NCI-H1694 (cell line): ENCODE measurements around the gene RINL.
"Not testable (repeated sequence)": the region's sequence is repeated elsewhere in the genome, so short reads cannot be mapped to it uniquely, and the experiment has no call there.

Experiments used
- DNase-seq: peaks from one replicate; lab custom pipeline; 2025; lab: John Stamatoyannopoulos, UW

RINL gene

DNA sequence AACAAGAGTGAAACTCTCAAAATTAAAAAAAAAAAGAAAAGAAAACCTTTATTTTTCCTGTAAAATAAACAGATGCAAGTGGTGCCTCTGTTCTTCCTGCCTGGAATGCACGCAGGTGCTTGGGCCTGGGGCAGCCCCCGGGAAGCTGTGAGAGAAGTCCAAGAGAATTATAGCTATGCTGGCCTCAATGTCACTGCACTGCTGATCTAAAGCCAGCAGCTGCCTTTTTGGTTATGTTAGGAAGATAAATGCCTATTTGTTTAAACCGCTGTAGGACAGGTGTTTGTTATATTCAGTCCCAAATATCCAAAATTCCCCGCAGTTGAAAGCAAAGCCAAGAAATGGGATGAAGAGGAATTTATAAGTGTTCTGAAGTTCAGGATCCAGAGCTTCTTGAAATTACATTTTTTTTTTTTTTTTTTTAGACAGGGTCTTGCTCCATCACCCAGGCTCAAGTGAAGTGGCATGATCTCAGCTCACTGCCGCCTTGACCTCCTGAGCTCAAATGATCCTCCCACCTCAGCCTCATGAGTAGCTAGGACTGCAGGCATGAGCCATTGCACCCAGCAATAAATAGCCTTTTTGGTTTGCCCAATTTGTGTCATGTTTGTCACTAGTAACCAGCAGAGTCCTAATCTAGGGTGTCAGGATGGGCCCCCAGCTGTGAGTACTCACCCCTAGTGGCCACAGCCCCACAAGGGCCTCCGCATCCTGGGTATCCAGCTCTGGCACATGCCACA, 2.2 kb downstream of the RINL start:
- DNase-seq = no peak

DNA sequence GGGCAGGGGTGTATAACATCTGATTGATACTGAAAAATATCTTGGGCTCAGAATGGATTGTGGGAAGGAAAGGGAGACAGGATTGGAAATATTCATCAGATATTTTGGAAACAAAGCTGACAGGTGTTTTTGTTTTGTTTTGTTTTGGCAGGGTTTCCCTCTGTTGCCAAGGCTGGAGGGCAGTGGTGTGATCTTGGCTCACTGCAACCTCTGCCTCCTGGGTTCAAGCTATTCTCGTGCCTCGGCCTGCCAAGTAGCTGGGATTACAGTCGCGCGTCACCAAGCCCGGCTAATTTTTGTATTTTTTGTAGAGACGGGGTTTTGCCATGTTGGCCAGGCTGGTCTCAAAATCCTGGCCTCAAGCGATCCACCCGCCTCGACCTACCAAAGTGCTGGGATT, 4.7 kb downstream of the RINL start:
- not testable (repeated sequence) for DNase-seq

DNA sequence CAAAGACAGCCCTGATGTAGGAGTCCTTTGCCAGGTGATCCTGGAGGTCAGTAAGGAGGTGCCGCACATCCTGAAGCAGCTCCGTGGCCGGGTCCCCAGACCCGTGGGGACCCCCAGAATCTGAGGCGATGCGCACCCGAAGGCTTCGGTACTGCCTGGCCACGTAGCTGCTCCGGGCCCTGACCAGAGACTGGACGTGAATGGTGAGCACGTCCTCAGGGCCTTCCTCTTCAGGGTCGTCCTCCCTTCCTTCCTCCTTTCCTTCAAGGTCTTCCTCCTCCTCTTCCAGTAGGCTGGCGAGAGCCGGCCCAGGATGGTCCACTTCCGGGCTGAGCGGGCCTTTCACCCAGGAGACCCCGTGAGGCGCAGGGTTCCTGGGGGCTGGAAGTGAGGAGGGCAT, 7.5 kb downstream of the RINL start:
- DNase-seq = no peak

DNA sequence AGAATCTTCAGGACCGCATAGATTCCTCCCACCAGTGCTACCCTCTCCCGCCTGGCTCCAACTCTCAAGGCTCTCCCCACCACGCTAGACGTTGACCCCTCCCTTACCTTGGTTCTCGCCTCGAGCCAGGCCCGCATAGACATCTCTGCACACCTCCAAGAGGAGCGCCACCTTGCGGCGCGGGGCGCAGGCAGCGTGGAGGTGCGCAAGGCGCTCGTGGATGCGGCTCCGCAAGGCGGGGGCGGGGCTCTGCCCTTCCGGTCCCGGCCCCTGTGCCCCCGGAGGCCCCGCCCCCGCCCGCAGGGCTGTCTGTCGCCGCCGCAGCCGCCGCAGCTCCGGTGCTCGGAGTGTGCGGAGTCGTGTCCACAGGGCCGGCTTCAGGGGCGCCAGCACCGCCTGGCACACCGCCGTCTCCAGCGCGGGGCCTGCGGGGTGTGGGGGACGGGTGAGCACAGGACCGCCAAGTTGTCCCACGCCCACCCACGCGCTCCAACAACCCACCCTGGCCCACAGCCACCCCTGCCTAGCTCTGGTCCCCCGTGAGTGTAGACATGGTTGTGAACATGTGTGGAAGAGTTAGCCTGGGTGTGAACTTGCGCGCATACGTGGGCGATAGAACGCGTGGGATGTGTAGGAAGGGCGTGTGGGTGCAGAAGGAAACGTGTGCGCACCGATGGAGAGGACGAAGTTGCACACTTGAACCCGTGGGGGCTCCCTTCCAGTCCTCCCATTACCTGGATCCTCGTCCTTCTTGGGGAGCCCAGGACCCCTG, 8.1 kb downstream of the RINL start:
- DNase-seq = no peak

DNA sequence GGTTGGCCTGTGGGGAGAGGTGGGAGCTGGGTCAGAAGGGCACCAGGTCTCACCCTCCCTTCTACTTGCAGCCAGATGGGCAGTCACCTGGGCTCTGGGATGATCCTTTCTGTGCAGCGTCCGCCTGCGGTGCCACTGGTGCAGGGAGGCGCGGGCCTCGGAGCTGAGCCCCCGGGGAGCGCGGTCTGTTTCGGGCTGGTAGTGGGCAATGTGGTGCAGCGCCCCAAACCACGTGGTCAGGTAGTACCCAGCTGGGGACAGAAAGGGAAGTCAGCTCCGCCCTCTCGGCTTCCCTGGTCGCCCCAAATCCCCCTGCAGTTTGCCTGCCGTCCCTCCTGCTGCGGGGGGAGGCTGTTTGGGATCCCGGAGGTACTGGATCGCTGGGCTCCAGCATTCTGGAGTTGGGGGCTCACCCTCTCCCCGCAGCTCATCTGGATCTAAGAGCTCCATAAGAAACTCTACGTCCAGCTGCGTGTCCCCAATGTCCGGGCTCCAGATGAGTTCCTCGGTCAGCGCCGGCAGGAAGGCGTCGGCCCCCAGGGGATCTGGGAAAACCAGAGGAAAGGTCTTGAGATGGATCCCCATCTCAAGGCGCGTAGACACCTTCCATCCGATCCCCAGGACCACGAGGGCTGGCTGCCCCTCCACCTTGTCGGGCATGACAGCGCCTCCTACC, 8.8 kb downstream of the RINL start:
- DNase-seq = no peak

- DNase-seq = no peak
Observed at GRCh38 chr19:38868551-38868950, 9.5 kb downstream of the RINL start.

- DNase-seq = no peak
Observed at GRCh38 chr19:38867171-38867780, 10.8 kb downstream of the RINL start.

DNA sequence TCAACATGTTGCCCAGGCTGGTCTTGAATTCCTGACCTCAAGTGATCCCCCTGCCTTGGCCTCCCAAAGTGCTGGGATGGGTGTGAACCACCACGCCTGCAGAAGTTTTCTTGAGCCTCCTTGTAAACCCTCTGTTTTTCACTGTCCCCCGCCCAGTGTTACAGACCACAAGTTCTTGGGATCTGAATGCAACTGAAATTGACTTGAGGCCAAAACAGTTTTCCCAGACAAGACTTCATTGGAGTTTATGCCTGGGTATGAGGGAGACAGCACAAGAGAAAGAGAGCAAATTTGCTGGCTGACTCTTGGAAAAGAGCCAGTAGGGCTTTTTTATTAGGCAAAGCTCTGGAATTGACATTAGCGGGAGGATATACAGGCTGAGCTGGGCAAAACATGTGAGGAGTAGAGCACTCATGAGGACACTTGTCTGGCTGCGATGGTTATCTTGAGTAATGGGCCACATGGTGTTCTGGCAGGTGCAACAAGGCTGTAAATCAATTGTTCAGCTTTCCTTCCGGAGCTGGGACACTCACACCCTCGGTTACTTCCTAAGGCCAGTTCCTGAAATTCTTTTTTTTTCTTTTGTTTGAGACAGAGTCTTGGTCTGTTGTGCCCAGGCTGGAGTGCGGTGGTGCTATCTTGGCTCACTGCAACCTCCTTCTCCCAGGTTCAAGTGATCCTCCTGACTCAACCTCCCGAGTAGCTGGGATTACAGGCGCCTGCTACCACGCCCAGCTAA, 15.6 kb downstream of the RINL start:
- DNase-seq = peak; percentile 48

GRCh38 chr19:38861368-38861767, 16.7 kb downstream of the RINL start:
- DNase-seq = no peak

- not testable (repeated sequence) for DNase-seq
Observed at GRCh38 chr19:38859631-38860204, 18.4 kb downstream of the RINL start.

DNA sequence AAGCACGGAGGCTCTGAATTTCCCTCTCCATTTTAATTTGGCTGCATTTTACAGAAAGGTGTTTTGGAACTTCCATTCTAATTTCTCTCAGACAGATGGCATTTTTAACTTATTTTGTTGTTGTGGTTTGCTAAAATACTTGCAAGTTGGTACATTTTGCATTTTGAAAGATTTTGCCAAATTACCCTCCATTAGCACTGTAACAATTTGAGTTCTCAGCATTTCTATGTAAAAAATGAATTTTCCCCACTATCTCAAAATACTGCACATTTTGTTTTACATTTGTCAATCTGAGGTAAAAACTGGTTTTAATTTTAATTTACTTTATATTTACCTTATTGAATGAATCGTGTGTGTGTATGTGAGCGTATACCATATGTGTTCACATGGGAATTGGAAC, 21.3 kb downstream of the RINL start:
- DNase-seq = no peak

GRCh38 chr19:38855751-38856150, 22.3 kb downstream of the RINL start:
- not testable (repeated sequence) for DNase-seq

- DNase-seq = not testable (repeated sequence)
Observed at GRCh38 chr19:38854961-38855360, 23.1 kb downstream of the RINL start.

- DNase-seq = no peak
Observed at GRCh38 chr19:38853214-38853613, 24.9 kb downstream of the RINL start.

- DNase-seq = no peak
Observed at GRCh38 chr19:38852231-38853044, 25.6 kb downstream of the RINL start.

- peak; percentile 68 for DNase-seq
Observed at GRCh38 chr19:38851622-38852230, 26.3 kb downstream of the RINL start.

GRCh38 chr19:38850976-38851621, 27.0 kb downstream of the RINL start:
- no peak for DNase-seq

GRCh38 chr19:38850436-38850975, 27.6 kb downstream of the RINL start:
- no peak for DNase-seq

GRCh38 chr19:38849860-38850435, 28.1 kb downstream of the RINL start, which contains the start of gene HNRNPL:
TSS of gene HNRNPL (minus strand) at chr19:38849986. CDS start at chr19:38849966, 20 bp downstream.
- peak; percentile 100 for DNase-seq
